AG04450 (cell line): ENCODE results near the gene UBE2I. TPM values are rescaled to one million over a fixed set of nuclear protein-coding genes. Genes with fewer than 3 reads are reported as not detected.
A peak's percentile ranks its signal among the peaks of the same experiment; 100 is the strongest.

Source experiments
- CTCF ChIA-PET: fragments of 300-600, 350-600 bp; formaldehyde crosslinking; extraction: SDS; loops from one replicate; lab custom pipeline; 2022; ENCODE audit warnings: antibody characterized with exemption, inconsistent platforms; lab: Charles Lee
- POLR2A ChIA-PET: fragments of 350-600 bp; formaldehyde crosslinking; extraction: SDS; loops from one replicate; lab custom pipeline; 2021; ENCODE audit warnings: antibody characterized with exemption, inconsistent platforms; lab: Yijun Ruan, JAX
- DNase-seq: peaks from one replicate; pipeline ENCODE4 v3.0.0-alpha.2; 2011; ENCODE audit warnings: low read depth, low spot score
- H3K27ac ChIP-seq: one replicate; pipeline ENCODE4 v1.5.1; 2012; ENCODE audit warnings: low read depth, low read length, control low read depth
- H3K27me3 ChIP-seq: one replicate; pipeline ENCODE4 v1.6.0; 2012; ENCODE audit warnings: low read length; ENCODE audit not compliant: control insufficient read depth, insufficient read depth
- H3K4me3 ChIP-seq: 2 replicates; pipeline ENCODE4 v1.5.1; 2011; ENCODE audit warnings: mild to moderate bottlenecking, low read depth, low read length, control low read depth
- H3K9me3 ChIP-seq: 2 replicates; pipeline ENCODE4 v1.5.1; 2012; ENCODE audit warnings: low read length; ENCODE audit not compliant: control insufficient read depth, insufficient read depth
- polyA plus RNA-seq: library from polyadenylated mRNA; depleted of rRNA; stranded (reverse); fragments of >200 nt; gene quantifications from 2 replicates; pipeline ENCODE4 v1.2.3, GENCODE V29; 2011
- TF ChIP-seq, protein P1 (sequence below): IDR thresholded peaks from 2 replicates; pipeline ENCODE4 v1.5.1; 2011; ENCODE audit warnings: low read depth, low read length, control low read depth, inconsistent platforms

Gene UBE2I
- polyA plus RNA-seq, 1 experiment, result 165 TPM

DNA sequence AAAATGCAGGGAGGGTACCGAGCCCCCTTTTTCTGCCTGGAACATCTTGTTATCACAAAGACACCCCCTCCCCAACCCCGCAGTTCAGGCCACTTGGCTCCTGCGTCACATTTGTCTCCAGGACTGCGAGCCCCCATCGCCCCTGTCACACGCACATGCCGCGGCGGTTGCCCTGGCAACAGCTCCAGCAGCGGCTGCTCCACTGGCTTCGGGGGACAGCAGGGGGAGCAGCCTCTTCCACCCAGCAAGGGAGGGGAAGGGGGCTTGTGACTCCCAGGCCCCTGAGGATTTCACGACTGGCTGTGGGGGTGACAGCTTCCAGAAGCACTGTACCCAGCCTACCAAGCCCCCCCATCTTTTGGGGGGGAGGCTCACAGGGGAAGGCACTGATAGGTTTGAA, 26.6 kb downstream of the UBE2I start:
- POLR2A ChIA-PET, result no interaction called here
- DNase-seq, result no peak
- TF ChIP-seq, protein P1, sequence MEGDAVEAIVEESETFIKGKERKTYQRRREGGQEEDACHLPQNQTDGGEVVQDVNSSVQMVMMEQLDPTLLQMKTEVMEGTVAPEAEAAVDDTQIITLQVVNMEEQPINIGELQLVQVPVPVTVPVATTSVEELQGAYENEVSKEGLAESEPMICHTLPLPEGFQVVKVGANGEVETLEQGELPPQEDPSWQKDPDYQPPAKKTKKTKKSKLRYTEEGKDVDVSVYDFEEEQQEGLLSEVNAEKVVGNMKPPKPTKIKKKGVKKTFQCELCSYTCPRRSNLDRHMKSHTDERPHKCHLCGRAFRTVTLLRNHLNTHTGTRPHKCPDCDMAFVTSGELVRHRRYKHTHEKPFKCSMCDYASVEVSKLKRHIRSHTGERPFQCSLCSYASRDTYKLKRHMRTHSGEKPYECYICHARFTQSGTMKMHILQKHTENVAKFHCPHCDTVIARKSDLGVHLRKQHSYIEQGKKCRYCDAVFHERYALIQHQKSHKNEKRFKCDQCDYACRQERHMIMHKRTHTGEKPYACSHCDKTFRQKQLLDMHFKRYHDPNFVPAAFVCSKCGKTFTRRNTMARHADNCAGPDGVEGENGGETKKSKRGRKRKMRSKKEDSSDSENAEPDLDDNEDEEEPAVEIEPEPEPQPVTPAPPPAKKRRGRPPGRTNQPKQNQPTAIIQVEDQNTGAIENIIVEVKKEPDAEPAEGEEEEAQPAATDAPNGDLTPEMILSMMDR, result peak; percentile 20; the same call in 1 of the 2 replicates
- Histone ChIP-seq H3K27me3 (peaks cover 52% of the 10 kb centered on the region), H3K27ac (no peak overlapping the region), H3K9me3 (no peaks in the 10 kb centered on the region; the same call in 1 of the 2 replicates), H3K4me3 (no peak overlapping the region)
- CTCF ChIA-PET, result interaction anchor here (0.6 kb wide), 1 partner anchor 667 kb away, joined by 4 read pairs; no protein-coding TSS in a partner anchor

DNA sequence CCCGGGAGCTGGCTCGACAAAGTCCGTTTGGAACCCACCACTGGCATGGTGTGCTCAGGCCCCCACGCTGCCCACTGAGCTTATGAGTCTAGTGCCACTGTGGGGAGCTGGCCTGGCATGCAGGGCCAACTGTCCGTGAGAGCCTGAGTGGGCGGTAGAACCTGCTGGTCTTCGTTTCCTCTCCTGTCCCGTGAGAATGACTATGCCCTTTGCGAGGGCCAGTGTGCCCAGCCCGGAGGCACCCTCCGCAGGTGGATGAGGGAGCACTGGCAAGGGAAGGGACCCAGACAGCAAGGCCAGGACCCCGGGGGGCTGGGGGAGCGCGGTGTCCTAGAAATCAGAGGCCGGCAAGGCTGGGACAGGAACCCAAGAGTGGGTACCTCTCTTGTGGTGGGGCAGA, 27.2 kb downstream of the UBE2I start:
- no peak for DNase-seq
- CTCF ChIA-PET, result interaction anchor here (0.6 kb wide), 1 partner anchor 668 kb away, joined by 4 read pairs; no protein-coding TSS in a partner anchor
- TF ChIP-seq, protein P1, result no peak
- no peak overlapping the region for H3K27ac ChIP-seq
- POLR2A ChIA-PET, result no interaction called here
- no peak overlapping the region for H3K4me3 ChIP-seq
- H3K9me3 ChIP-seq, result no peaks in the 10 kb centered on the region; the same call in 1 of the 2 replicates
- H3K27me3 ChIP-seq, result peaks cover 47% of the 10 kb centered on the region

DNA sequence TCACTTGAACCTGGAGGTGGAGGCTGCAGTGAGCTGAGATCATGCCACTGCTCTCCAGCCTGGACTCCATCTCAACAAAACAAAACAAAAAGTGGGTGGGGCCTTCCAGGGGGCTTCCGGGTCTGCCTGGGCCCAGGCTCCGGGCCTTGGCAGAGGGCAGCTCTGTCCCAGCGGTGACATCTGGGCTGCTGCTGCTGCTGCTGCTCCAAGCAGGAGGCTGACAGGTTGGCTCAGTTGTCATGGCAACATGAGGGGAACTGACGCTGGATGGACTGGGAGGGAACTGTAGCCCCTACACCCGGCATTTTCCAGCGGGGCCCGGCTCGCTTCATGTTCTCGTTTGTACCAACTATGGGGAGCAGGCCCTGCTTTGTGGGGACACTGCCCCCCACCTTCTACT, 28.1 kb downstream of the UBE2I start:
- POLR2A ChIA-PET, result interaction anchor here (0.8 kb wide), 1 partner anchor 28 kb away, joined by 3 read pairs; the partner anchor contains the start of gene UBE2I
- DNase-seq, result no peak
- H3K4me3 ChIP-seq, result no peak overlapping the region
- CTCF ChIA-PET, result interaction anchor here (1.4 kb wide), 1 partner anchor 26 kb away, joined by 4 read pairs; no protein-coding TSS in a partner anchor
- no peak overlapping the region for H3K27ac ChIP-seq
- H3K9me3 ChIP-seq, result no peaks in the 10 kb centered on the region; the same call in 1 of the 2 replicates
- TF ChIP-seq, protein P1, result no peak
- H3K27me3 ChIP-seq, result peaks cover 38% of the 10 kb centered on the region

DNA sequence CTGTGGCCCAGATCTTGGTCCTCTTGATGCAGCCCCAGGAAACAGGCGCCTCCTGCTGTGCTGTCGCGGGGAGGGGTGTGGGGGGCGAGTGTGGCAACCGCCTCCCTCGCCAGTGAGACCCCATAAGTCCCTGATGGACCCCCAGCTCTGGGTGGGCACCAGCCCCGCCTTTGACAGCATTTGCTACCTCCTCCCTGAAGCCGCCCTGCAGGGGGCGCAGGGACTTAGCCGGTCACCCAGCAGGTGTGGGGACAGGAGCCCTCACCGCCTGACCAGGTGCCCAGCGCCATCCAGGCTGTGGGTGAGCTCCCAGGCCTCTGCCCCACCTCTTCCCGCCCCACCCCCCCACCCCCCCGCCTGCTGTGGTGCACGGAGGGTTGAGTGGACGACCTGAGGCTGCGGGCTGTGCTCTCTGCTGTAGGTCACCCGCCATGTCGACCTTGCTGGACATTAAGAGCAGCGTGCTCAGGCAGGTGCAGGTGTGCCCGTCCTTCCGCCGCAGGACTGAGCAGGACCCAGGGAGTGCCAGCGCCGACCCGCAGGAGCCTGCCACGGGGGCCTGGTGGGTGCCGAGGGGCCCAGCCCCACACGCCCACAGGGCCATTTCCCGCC, 28.8 kb downstream of the UBE2I start:
- TF ChIP-seq, protein P1, result peak; percentile 30; the same call in 1 of the 2 replicates
- Histone ChIP-seq H3K4me3 (no peak overlapping the region), H3K27ac (no peak overlapping the region), H3K27me3 (peaks cover 30% of the 10 kb centered on the region), H3K9me3 (no peaks in the 10 kb centered on the region; the same call in 1 of the 2 replicates)
- DNase-seq, result no peak
- ChIA-PET POLR2A (interaction anchor here (0.8 kb wide), 1 partner anchor 29 kb away, joined by 3 read pairs; the partner anchor contains the start of gene UBE2I), CTCF (interaction anchor here (1.4 kb wide), 1 partner anchor 25 kb away, joined by 4 read pairs; no protein-coding TSS in a partner anchor)
